OCI-LY7 (cell line): ENCODE results near the gene PIEZO2. TPM values are rescaled to one million over a fixed set of nuclear protein-coding genes. Genes with fewer than 3 reads are reported as not detected.

Experiments used
- BruUV-seq: library from RNA; stranded (reverse); fragments of 400-500 nt; replicated peaks from 2 replicates; lab custom pipeline; 2021; lab: Mats Ljungman, UMichigan
- CTCF ChIA-PET: fragments of 300-600 bp; sonication (Branson Sonifier 250); formaldehyde crosslinking; loops from one replicate; lab custom pipeline; 2022; ENCODE audit warnings: antibody characterized with exemption; ENCODE audit not compliant: unreplicated experiment; lab: Charles Lee
- POLR2A ChIA-PET: fragments of 300-600 bp; sonication (Branson Sonifier 250); formaldehyde crosslinking; loops from one replicate; lab custom pipeline; 2022; ENCODE audit warnings: antibody characterized with exemption; lab: Charles Lee
- DNase-seq: peaks from one replicate; pipeline ENCODE4 v3.0.0-alpha.2; 2015; ENCODE audit warnings: low spot score
- H2AFZ ChIP-seq: fragments of 200-600 bp; sonication (generic), shearing (Covaris generic); 2 replicates; pipeline ENCODE4 v1.6.1; 2014; ENCODE audit warnings: mild to moderate bottlenecking, antibody characterized with exemption, low read length, moderate library complexity
- H3K27ac ChIP-seq: fragments of 200-600 bp; sonication (generic); 2 replicates; pipeline ENCODE4 v1.5.1; 2014; ENCODE audit warnings: mixed run types, low read depth, mild to moderate bottlenecking, moderate library complexity, low read length, inconsistent platforms; ENCODE audit not compliant: poor library complexity, severe bottlenecking
- H3K36me3 ChIP-seq: fragments of 200-600 bp; sonication (generic); 2 replicates; pipeline ENCODE4 v1.6.1; 2014; ENCODE audit warnings: mild to moderate bottlenecking, antibody characterized with exemption, low read length, moderate library complexity, mixed read lengths; ENCODE audit not compliant: insufficient read depth
- H3K4me1 ChIP-seq: fragments of 200-600 bp; sonication (generic); 2 replicates; pipeline ENCODE4 v1.5.1; 2014; ENCODE audit warnings: mild to moderate bottlenecking, low read length; ENCODE audit not compliant: insufficient read depth, poor library complexity, severe bottlenecking
- H3K4me2 ChIP-seq: fragments of 200-600 bp; sonication (generic); 2 replicates; pipeline ENCODE4 v1.6.1; 2014; ENCODE audit warnings: mild to moderate bottlenecking, low read length
- H3K4me3 ChIP-seq: fragments of 200-600 bp; sonication (generic); 2 replicates; pipeline ENCODE4 v1.5.1; 2014; ENCODE audit warnings: mild to moderate bottlenecking, low read depth, low read length; ENCODE audit not compliant: poor library complexity, severe bottlenecking
- H3K79me2 ChIP-seq: fragments of 200-600 bp; sonication (generic); 2 replicates; pipeline ENCODE4 v1.6.1; 2016; ENCODE audit warnings: low read depth, mild to moderate bottlenecking, low read length, moderate library complexity, mixed read lengths; ENCODE audit not compliant: insufficient read depth
- H3K9me2 ChIP-seq: fragments of 200-600 bp; sonication (generic); 2 replicates; pipeline ENCODE4 v1.6.1; 2016; ENCODE audit warnings: mild to moderate bottlenecking, low read length, mixed read lengths; ENCODE audit not compliant: insufficient read depth
- H3K9me3 ChIP-seq: fragments of 200-600 bp; sonication (generic); 2 replicates; pipeline ENCODE4 v1.6.1; 2014; ENCODE audit warnings: mild to moderate bottlenecking, mixed run types, low read length, mixed read lengths
- H4K20me1 ChIP-seq: fragments of 200-600 bp; sonication (generic); 2 replicates; pipeline ENCODE4 v1.6.1; 2014; ENCODE audit warnings: mild to moderate bottlenecking, antibody characterized with exemption, low read length, moderate library complexity, mixed read lengths; ENCODE audit not compliant: insufficient read depth
- EZH2phosphoT487 ChIP-seq: fragments of 200-600 bp; sonication (generic); IDR thresholded peaks from 2 replicates; pipeline ENCODE4 v1.6.1; 2018; ENCODE audit warnings: low read depth, borderline replicate concordance, mild to moderate bottlenecking, mixed run types, antibody characterized with exemption, low read length, moderate library complexity, mixed read lengths
- intact Hi-C: fragments of 100-400 bp; cut with micrococcal nuclease; formaldehyde crosslinking; loops from one replicate; pipeline ENCODE4 v1.10.0; 2022; ENCODE audit not compliant: unreplicated experiment
- total RNA-seq, 2 experiments: library from RNA; depleted of rRNA in 1 of 2; stranded (reverse); fragments of >200 nt in 1 of 2; shearing (Covaris generic) in 1 of 2; gene quantifications; 2 replicates each; pipeline ENCODE4 v1.2.3, GENCODE V29; 2014 to 2022
- TF ChIP-seq, protein P1 (sequence below): fragments of 200-600 bp; sonication (generic); conservative IDR thresholded peaks from 2 replicates; pipeline ENCODE4 v1.5.1; 2014; ENCODE audit warnings: mild to moderate bottlenecking, antibody characterized with exemption, low read length, moderate library complexity, mixed read lengths

PIEZO2 gene
- total RNA-seq, 2 experiments from 2014 or later: 0.95 to 3.3 TPM

DNA sequence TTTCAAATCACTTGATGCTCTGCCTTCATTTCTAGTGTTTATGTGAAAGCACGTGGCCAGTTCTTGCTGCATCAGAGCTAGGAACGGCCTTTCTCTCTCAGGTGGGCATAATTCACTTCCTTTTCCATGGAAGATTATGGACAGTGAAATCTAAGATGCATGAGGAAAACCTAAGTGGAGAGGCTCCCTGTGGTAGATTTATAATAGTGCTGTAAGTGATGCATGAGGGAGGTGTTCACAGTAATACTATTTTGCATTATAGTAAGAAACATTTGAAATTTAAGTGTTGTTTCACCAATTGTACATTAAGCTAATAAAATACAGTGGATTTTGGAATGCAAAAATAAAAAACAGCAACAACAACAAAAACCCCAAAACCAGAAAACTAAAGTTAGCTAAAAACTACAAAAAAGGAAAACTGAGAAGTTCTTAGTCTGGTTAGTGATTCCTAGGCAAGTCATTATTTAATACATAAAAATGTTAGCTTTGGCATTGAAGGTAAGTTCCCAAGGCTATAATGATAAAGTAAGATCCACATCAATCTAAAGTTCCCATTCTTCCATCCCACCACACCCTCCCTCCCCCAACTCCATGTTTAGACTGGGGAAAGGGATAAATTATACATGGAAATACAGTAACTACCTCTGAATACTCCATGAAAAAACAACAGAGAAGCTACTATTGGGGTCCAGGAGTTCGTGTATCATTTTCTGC, 469.7 kb downstream of the PIEZO2 start:
- DNase-seq: no peak
- intact Hi-C loops: loop anchor here (5.0 kb wide), 1 partner anchor 117 kb away; no protein-coding TSS in a partner anchor
- no peaks in the 10 kb centered on the region for H4K20me1 ChIP-seq
- no peak overlapping the region for H3K4me2 ChIP-seq
- ChIA-PET CTCF (no interaction called here), POLR2A (interaction anchor here (1.0 to 1.1 kb wide), 3 partner anchors 8 to 34 kb away, joined by 4 read pairs; no protein-coding TSS in a partner anchor)
- no peaks in the 10 kb centered on the region for H3K79me2 ChIP-seq
- no peaks in the 10 kb centered on the region for H3K9me2 ChIP-seq
- H2AFZ ChIP-seq: no peak overlapping the region
- TF ChIP-seq EZH2phosphoT487: no peak
- TF ChIP-seq, protein P1, sequence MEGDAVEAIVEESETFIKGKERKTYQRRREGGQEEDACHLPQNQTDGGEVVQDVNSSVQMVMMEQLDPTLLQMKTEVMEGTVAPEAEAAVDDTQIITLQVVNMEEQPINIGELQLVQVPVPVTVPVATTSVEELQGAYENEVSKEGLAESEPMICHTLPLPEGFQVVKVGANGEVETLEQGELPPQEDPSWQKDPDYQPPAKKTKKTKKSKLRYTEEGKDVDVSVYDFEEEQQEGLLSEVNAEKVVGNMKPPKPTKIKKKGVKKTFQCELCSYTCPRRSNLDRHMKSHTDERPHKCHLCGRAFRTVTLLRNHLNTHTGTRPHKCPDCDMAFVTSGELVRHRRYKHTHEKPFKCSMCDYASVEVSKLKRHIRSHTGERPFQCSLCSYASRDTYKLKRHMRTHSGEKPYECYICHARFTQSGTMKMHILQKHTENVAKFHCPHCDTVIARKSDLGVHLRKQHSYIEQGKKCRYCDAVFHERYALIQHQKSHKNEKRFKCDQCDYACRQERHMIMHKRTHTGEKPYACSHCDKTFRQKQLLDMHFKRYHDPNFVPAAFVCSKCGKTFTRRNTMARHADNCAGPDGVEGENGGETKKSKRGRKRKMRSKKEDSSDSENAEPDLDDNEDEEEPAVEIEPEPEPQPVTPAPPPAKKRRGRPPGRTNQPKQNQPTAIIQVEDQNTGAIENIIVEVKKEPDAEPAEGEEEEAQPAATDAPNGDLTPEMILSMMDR: no peak
- no TSS peak for BruUV-seq
- H3K4me3 ChIP-seq: no peak overlapping the region
- H3K9me3 ChIP-seq: no peaks in the 10 kb centered on the region
- H3K4me1 ChIP-seq: no peaks in the 10 kb centered on the region
- no peak overlapping the region for H3K27ac ChIP-seq
- no peaks in the 10 kb centered on the region for H3K36me3 ChIP-seq

DNA sequence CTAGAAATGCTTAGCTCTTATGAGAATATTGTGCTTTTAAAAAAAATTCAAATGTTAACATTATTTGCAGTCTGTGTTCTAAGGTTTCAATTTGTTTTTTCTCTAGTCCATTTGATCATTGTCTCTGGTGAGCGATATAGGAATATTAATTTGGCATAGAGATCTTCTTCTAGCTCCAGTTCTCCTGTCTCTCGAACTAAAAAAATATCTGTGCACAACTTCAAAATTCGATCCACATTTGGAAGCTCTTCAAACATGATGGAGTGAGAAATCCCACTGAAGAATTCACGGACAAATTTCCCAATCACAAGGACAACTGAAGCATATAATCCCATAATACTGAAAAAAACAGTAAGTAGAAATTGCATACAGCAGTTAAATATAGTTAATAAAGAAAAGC, 477.9 kb downstream of the PIEZO2 start:
- no peaks in the 10 kb centered on the region for H3K36me3 ChIP-seq
- no peaks in the 10 kb centered on the region for H3K79me2 ChIP-seq
- no peaks in the 10 kb centered on the region for H3K9me2 ChIP-seq
- no peak for TF ChIP-seq EZH2phosphoT487
- TF ChIP-seq, protein P1: no peak
- no peaks in the 10 kb centered on the region for H4K20me1 ChIP-seq
- no peak overlapping the region for H3K27ac ChIP-seq
- CTCF ChIA-PET: no interaction called here
- H3K9me3 ChIP-seq: no peaks in the 10 kb centered on the region
- POLR2A ChIA-PET: interaction anchor here (1.1 kb wide), 1 partner anchor 8 kb away, joined by 4 read pairs; no protein-coding TSS in a partner anchor
- H2AFZ ChIP-seq: no peak overlapping the region
- no TSS peak for BruUV-seq
- no peak overlapping the region for H3K4me2 ChIP-seq
- no peaks in the 10 kb centered on the region for H3K4me1 ChIP-seq
- H3K4me3 ChIP-seq: no peak overlapping the region
- DNase-seq: no peak
- intact Hi-C loops: no loop called here

DNA sequence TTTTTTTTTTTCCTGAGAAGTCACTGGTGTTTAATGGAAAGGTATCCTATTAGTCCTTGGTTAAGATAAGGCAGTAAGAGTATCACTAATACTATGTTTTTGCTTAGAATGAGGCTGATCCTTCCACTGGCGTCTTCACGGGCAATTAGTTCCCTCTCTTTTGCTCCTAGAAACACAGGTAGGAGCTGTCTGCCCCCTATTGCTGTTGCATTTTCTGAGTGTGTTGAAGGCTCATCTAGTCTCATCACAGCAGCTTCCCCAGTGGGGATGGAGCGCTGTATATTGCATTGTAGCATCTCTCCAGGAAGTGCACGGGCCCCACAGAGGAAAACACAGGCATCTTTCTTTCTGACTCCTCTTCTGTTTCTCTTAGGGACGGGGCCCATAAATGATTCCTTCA, 478.5 kb downstream of the PIEZO2 start:
- no peaks in the 10 kb centered on the region for H4K20me1 ChIP-seq
- no peak overlapping the region for H3K27ac ChIP-seq
- no peak overlapping the region for H2AFZ ChIP-seq
- H3K36me3 ChIP-seq: no peaks in the 10 kb centered on the region
- no peak overlapping the region for H3K4me3 ChIP-seq
- no peaks in the 10 kb centered on the region for H3K9me3 ChIP-seq
- H3K4me2 ChIP-seq: no peak overlapping the region
- CTCF ChIA-PET: no interaction called here
- H3K79me2 ChIP-seq: no peaks in the 10 kb centered on the region
- no peak for DNase-seq
- no peak for TF ChIP-seq EZH2phosphoT487
- TF ChIP-seq, protein P1: no peak
- BruUV-seq: no TSS peak
- POLR2A ChIA-PET: interaction anchor here (1.1 kb wide), 1 partner anchor 9 kb away, joined by 4 read pairs; no protein-coding TSS in a partner anchor
- no peaks in the 10 kb centered on the region for H3K9me2 ChIP-seq
- intact Hi-C loops: no loop called here
- H3K4me1 ChIP-seq: no peaks in the 10 kb centered on the region
